ENCODE data around the gene NDUFB1.

NDUFB1 gene

GRCh38 chr14:92093320-92093719 is 28.2 kb downstream of the NDUFB1 start:
- no peak for DNase-seq (ENCODE audit: low spot score)

GRCh38 chr14:92088494-92088893 is 33.0 kb downstream of the NDUFB1 start:
- no peak for DNase-seq (ENCODE audit: low spot score)

- no peak for DNase-seq (ENCODE audit: low spot score)
Measured at GRCh38 chr14:92074555-92074954, 47.0 kb downstream of the NDUFB1 start.
